Testis (tissue), 3 donors: ENCODE data around the gene SSNA1. TPM values are rescaled to one million over a fixed set of nuclear protein-coding genes. Genes with fewer than 3 reads are reported as not detected.

Experiments used
- DNase-seq: peaks from one replicate; pipeline ENCODE4 v3.0.0-alpha.2; 2019
- H3K27ac ChIP-seq, 2 donors: fragments of 200-600 bp; sonication (generic); one replicate each; pipeline ENCODE4 v1.5.1; 2019
- H3K27me3 ChIP-seq: fragments of 200-600 bp; sonication (generic); one replicate; pipeline ENCODE4 v1.5.1; 2019
- H3K36me3 ChIP-seq: fragments of 200-600 bp; sonication (generic); one replicate; pipeline ENCODE4 v1.5.1; 2017; ENCODE audit warnings: low read depth; ENCODE audit errors: missing control alignments
- H3K4me1 ChIP-seq: fragments of 200-600 bp; sonication (generic); one replicate; pipeline ENCODE4 v1.5.1; 2019
- H3K4me3 ChIP-seq, 2 donors: fragments of 200-600 bp; sonication (generic); one replicate each; pipeline ENCODE4 v1.5.1; 2017 to 2019
- H3K9me3 ChIP-seq: fragments of 200-600 bp; sonication (generic); one replicate; pipeline ENCODE4 v1.5.1; 2017
- POLR2A ChIP-seq: fragments of 450-650 bp; IDR thresholded peaks from one replicate; pipeline ENCODE4 v1.6.1; 2017; ENCODE audit warnings: antibody characterized with exemption, mild to moderate bottlenecking, moderate library complexity
- WGBS, 2 donors: methylation state at CpG; one replicate each; pipeline ENCODE4 v1.1.5; 2018; 5-methylcytosine and 5-hydroxymethylcytosine counted together
- intact Hi-C: fragments of 100-400 bp; cut with DNase I; formaldehyde crosslinking; loops from one replicate; pipeline ENCODE4 v1.15.1; 2023; ENCODE audit warnings: low total_unique reads
- polyA plus RNA-seq: library from polyadenylated mRNA; stranded (reverse); fragments of 350-450 nt; fragmentation: Illumina TruSeq; extraction: RNeasy Lipid Tissue Mini Kit (QIAGEN cat#74804); gene quantifications from one replicate; pipeline ENCODE4 v1.2.3, GENCODE V29; 2014; ENCODE audit warnings: low read depth, low replicate concordance; ENCODE audit not compliant: insufficient read depth
- total RNA-seq, 2 donors: library from RNA; depleted of rRNA; stranded (reverse); fragments of >200 nt; gene quantifications; one replicate each; pipeline ENCODE4 v1.2.3, GENCODE V29; 2016
- TF ChIP-seq, protein P1 (sequence below), 3 experiments: fragments of 450-650 bp in 2 of 3; fragments of 200-600 bp in 1 of 3; sonication (generic) in 1 of 3; IDR thresholded peaks; one replicate each; pipeline ENCODE4 v1.5.1; 2016 to 2019; ENCODE audit warnings: antibody characterized with exemption in 3 of 3, mild to moderate bottlenecking in 2 of 3, moderate library complexity in 1 of 3

Gene SSNA1
- total and polyA plus RNA-seq, 3 donors from 2014 or later, result 134 to 211 (median 137) TPM

DNA sequence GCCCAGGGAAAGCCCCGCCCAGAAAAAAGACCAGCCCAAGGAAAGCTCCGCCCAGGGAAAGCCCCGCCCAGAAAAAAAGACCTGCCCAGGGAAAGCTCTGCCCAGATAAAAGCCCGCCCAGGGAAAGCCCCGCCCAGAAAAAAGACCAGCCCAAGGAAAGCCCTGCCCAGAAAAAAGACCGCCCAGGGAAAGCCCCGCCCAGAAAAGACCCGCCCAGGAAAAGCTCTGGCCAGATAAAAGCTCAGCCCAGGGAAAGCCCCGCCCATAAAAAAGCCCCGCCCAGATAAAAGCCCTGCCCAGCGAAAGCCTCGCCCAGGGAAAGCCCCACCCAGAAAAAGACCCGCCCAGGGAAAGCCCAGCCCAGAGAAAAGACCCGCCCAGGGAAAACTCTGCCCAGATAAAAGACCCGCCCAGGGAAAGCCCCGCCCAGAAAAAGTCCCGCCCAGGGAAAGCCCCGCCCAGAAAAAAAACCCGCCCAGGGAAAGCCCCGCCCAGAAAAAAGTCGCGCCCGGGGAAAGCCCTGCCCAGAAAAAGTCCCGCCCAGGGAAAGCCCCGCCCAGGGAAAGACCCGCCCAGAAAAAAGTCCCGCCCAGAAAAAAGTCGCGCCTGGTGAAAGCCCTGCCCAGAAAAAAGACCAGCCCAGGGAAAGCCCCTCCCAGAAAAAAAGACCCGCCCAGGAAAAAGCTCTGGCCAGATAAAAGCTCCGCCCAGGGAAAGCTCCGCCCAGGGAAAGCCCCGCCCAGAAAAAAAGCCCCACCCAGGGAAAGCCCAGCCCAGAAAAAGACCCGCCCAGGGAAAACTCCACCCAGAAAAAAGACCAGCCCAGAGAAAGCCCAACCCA is 37.6 kb upstream of the SSNA1 start:
- no peaks in the 10 kb centered on the region for H3K4me1 ChIP-seq
- H3K27me3 ChIP-seq, result no peaks in the 10 kb centered on the region
- no peaks in the 10 kb centered on the region for H3K36me3 ChIP-seq
- intact Hi-C loops, result no loop called here
- no peak overlapping the region for H3K27ac ChIP-seq
- H3K9me3 ChIP-seq, result no peaks in the 10 kb centered on the region
- peak overlapping the region in 1 of 2 donors; percentile 10 for H3K4me3 ChIP-seq
- DNase-seq, result peak; percentile 77
- TF ChIP-seq, protein P1, sequence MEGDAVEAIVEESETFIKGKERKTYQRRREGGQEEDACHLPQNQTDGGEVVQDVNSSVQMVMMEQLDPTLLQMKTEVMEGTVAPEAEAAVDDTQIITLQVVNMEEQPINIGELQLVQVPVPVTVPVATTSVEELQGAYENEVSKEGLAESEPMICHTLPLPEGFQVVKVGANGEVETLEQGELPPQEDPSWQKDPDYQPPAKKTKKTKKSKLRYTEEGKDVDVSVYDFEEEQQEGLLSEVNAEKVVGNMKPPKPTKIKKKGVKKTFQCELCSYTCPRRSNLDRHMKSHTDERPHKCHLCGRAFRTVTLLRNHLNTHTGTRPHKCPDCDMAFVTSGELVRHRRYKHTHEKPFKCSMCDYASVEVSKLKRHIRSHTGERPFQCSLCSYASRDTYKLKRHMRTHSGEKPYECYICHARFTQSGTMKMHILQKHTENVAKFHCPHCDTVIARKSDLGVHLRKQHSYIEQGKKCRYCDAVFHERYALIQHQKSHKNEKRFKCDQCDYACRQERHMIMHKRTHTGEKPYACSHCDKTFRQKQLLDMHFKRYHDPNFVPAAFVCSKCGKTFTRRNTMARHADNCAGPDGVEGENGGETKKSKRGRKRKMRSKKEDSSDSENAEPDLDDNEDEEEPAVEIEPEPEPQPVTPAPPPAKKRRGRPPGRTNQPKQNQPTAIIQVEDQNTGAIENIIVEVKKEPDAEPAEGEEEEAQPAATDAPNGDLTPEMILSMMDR (IDR thresholded peaks at IDR 0.05), result no peak
- TF ChIP-seq POLR2A, result no peak
- 19 to 29% methylated on average over 32 to 34 of the region's 34 CpGs for WGBS, 2 donors

DNA sequence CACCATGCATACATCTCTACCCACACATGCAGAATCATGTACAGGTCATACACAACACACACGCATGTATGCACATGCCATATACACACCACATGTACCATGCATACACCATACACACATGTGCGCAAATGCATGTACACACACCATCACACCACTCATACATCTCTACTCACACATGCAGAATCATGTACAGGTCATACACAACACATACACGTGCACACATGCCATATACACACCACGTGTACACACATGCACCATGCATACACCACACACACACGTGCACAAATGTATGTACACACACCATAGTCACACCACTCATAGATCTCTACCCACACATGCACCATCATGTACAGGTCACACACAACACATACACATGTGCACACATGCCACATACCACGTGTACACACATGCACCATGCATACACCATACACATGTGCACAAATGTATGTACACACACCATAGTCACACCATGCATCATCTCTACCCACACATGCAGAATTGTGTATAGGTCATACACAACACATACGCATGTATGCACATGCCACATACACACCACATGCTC is 35.6 kb upstream of the SSNA1 start:
- DNase-seq, result no peak
- intact Hi-C loops, result no loop called here
- H3K27me3 ChIP-seq, result no peaks in the 10 kb centered on the region

DNA sequence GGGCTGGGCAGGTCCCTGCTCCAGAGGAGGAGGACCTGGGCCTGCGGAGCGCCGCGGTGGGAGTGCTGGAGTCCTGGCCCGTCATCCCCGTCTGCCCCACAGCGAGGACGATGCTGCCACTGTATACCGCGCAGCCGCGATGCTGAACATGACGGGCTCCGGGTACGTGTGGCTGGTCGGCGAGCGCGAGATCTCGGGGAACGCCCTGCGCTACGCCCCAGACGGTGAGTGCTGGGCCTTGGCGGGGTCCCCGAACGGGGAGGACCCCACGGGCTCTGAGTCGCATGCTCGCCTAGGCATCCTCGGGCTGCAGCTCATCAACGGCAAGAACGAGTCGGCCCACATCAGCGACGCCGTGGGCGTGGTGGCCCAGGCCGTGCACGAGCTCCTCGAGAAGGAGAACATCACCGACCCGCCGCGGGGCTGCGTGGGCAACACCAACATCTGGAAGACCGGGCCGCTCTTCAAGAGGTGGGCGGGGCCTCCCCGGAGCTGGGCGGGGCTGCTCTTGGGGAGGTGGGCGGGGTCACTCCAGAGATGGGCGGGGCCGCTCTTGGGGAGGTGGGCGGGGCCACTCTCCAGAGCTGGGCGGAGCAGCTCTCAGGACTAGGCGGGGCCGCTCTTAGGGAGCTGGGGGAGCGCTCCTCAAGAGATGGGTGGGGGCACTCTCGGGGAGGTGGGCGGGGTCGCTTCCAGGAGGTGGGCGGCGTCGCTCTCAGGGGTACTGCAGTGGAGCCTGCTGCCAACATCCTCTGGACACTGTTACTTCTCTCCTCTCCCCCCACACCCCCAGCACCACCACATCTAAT is 31.7 kb upstream of the SSNA1 start:
- intact Hi-C loops, result no loop called here
- Histone ChIP-seq H3K4me3 (peak overlapping the region; percentile 27 to 48), H3K4me1 (peaks cover 4% of the 10 kb centered on the region), H3K27me3 (no peaks in the 10 kb centered on the region), H3K9me3 (no peaks in the 10 kb centered on the region), H3K36me3 (no peaks in the 10 kb centered on the region), H3K27ac (no peak overlapping the region)
- no peak for TF ChIP-seq POLR2A
- TF ChIP-seq, protein P1 (IDR thresholded peaks at IDR 0.05), result no peak
- peak; percentile 70 for DNase-seq
- whole genome bisulfite sequencing, 2 donors, result 0 to 1% methylated on average over 21 to 59 of the region's 65 CpGs

More for the DNA sequence above, 35.6 kb upstream of the SSNA1 start:
- Histone ChIP-seq H3K4me1 (peaks cover 4% of the 10 kb centered on the region), H3K36me3 (no peaks in the 10 kb centered on the region), H3K4me3 (no peak overlapping the region), H3K27ac (no peak overlapping the region), H3K9me3 (no peaks in the 10 kb centered on the region)
- 74 to 87% methylated on average over 7 of the region's 7 CpGs for WGBS, 2 donors
- TF ChIP-seq, protein P1 (IDR thresholded peaks at IDR 0.05), result no peak
- TF ChIP-seq POLR2A, result no peak

DNA sequence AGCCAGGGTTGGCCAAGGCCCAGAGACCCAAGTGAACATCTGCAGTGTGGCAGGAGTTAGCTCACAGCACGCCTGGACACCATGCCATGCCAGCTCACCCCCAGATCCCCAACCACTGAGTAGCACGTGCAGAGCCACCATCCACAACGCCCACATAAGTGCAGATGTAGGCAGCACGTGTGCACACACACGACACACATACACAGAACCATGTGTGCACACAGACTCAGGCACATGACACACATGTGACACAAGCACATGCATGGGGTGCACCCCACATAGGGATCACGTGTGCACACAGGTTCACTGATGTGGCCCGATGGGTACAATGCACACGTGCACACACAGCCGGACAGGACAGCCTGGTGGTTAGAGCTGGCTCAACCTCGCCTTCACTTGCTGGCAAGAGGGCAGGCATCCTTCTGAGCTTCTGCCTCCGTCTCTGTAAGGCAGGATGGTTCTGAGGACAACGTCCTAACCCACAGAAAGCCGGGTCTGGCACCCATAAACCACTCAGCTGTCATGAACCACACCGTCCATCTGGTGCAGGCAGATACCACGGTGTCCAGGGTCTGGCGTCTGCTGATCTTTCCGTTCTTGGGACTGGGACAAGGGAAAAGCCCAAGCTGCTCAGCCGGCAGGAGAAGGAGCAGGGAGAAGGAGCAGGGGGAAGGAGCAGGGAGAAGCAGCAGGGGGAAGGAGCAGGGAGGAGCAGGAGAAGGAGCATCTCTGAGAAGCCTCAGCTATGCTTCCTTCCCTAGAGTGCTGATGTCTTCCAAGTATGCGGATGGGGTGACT is 30.7 kb upstream of the SSNA1 start:
- peaks cover 4% of the 10 kb centered on the region for H3K4me1 ChIP-seq
- no peak overlapping the region for H3K4me3 ChIP-seq
- intact Hi-C loops, result no loop called here
- DNase-seq, result no peak
- H3K27me3 ChIP-seq, result no peaks in the 10 kb centered on the region
- 67 to 70% methylated on average over 18 to 19 of the region's 19 CpGs for WGBS, 2 donors
- H3K36me3 ChIP-seq, result no peaks in the 10 kb centered on the region
- H3K9me3 ChIP-seq, result no peaks in the 10 kb centered on the region
- H3K27ac ChIP-seq, result no peak overlapping the region
- TF ChIP-seq, protein P1 (IDR thresholded peaks at IDR 0.05), result no peak
- no peak for TF ChIP-seq POLR2A
